Aorta (tissue), 5 donors: ENCODE results near the gene ERGIC3. TPM values are rescaled to one million over a fixed set of nuclear protein-coding genes. Genes with fewer than 3 reads are reported as not detected.

Experiments
- ATAC-seq: fragments of 200-7000 bp; cut with Tn5 transposase; one replicate; pipeline ENCODE4 v1.9.1; 2022; ENCODE audit warnings: moderate library complexity; ENCODE audit not compliant: low FRiP score
- DNase-seq, 2 donors: peaks; one replicate each; pipeline ENCODE4 v3.0.0-alpha.2; 2020
- H3K27ac ChIP-seq, 2 donors: one replicate each; pipeline ENCODE4 v1.5.1; 2013; ENCODE audit warnings: low read length in 2 of 2, mild to moderate bottlenecking in 2 of 2, moderate library complexity in 2 of 2, control low read depth in 1 of 2, inconsistent platforms in 1 of 2, low read depth in 1 of 2
- H3K27me3 ChIP-seq, 2 donors: one replicate each; pipeline ENCODE4 v1.6.1; 2013; ENCODE audit warnings: control low read depth in 1 of 2, low read length in 1 of 2, mild to moderate bottlenecking in 1 of 2, moderate library complexity in 1 of 2; ENCODE audit not compliant: insufficient read depth in 2 of 2, control insufficient read depth in 1 of 2
- H3K36me3 ChIP-seq, 2 donors: one replicate each; pipeline ENCODE4 v1.6.1; 2013; ENCODE audit warnings: control low read depth in 1 of 2, low read length in 1 of 2, mild to moderate bottlenecking in 1 of 2; ENCODE audit not compliant: insufficient read depth in 2 of 2, control insufficient read depth in 1 of 2
- H3K4me1 ChIP-seq, 2 donors: one replicate each; pipeline ENCODE4 v1.6.1; 2013; ENCODE audit warnings: low read length in 2 of 2, control low read depth in 1 of 2, mild to moderate bottlenecking in 1 of 2, moderate library complexity in 1 of 2; ENCODE audit not compliant: insufficient read depth in 2 of 2, control insufficient read depth in 1 of 2
- H3K4me3 ChIP-seq, 2 donors: one replicate each; pipeline ENCODE4 v1.5.1; 2013; ENCODE audit warnings: low read length in 2 of 2, control low read depth in 1 of 2, mild to moderate bottlenecking in 1 of 2
- H3K9me3 ChIP-seq: one replicate; pipeline ENCODE4 v1.6.1; 2013; ENCODE audit warnings: mild to moderate bottlenecking, low read length; ENCODE audit not compliant: control insufficient read depth
- WGBS, 2 donors: extraction: QIAGEN DNeasy Blood & Tissue Kit; methylation state at CpG; one replicate each; pipeline ENCODE4 v1.1.7; 2013; 5-methylcytosine and 5-hydroxymethylcytosine counted together
- intact Hi-C, 2 donors: fragments of 100-400 bp; cut with DNase I; formaldehyde crosslinking; loops; one replicate each; pipeline versions ENCODE4 v1.14.2 to v1.15.0; 2022
- polyA plus RNA-seq, 2 donors: library from polyadenylated mRNA; stranded (reverse); fragments of 200-250 nt; gene quantifications; one replicate each; pipeline ENCODE4 v1.2.3, GENCODE V29; 2013
- total RNA-seq, 2 donors: library from RNA; stranded (reverse); fragmentation: NEBNext Ultra II Directional; extraction: Animal tissue kit (Norgen Biotek cat#: 25700); gene quantifications; one replicate each; pipeline ENCODE4 v1.2.1, GENCODE V29; 2021
- donor health status: healthy with polysubstance abuse.
- donor health status: Bipolar disorder and iron deficiency.
- donor health status: DM: no; HTN: no; CAD: no.
- donor health status: DM: no; HTN: no; CAD: no.
- donor health status: DM: yes; HTN: yes; CAD: no.

Gene ERGIC3
- total and polyA plus RNA-seq, 4 donors: 140 to 254 (median 172) TPM

DNA sequence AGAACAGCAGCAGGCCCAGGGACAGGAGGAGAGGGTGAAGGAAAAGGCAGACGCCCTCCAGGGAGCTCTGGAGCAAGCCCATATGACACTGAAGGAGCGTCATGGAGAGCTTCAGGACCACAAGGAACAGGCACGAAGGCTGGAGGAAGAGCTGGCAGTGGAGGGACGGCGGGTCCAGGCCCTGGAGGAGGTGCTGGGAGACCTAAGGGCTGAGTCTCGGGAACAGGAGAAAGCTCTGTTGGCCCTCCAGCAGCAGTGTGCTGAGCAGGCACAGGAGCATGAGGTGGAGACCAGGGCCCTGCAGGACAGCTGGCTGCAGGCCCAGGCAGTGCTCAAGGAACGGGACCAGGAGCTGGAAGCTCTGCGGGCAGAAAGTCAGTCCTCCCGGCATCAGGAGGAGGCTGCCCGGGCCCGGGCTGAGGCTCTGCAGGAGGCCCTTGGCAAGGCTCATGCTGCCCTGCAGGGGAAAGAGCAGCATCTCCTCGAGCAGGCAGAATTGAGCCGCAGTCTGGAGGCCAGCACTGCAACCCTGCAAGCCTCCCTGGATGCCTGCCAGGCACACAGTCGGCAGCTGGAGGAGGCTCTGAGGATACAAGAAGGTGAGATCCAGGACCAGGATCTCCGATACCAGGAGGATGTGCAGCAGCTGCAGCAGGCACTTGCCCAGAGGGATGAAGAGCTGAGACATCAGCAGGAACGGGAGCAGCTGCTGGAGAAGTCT lies 37.9 kb upstream of the ERGIC3 start:
- DNase-seq (no peak), ATAC-seq (peak; percentile 30)
- peaks cover 0 to 18% of the 10 kb centered on the region in 2 donors for H3K36me3 ChIP-seq

DNA sequence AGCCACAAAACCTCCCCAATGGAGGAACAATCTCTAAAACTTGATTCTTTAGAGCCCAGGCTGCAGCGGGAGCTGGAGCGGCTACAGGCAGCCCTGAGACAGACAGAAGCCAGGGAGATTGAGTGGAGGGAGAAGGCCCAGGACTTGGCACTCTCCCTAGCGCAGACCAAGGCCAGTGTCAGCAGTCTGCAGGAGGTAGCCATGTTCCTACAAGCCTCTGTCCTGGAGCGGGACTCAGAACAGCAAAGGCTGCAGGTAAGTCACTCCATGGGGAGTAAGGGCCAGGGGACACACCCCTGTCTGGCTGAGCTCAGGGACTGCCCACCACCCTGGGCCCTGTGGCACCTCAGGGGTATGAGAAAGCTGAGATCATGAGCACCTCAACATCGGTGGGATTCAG lies 37.1 kb upstream of the ERGIC3 start:
- Histone ChIP-seq H3K36me3 (peaks cover 0 to 19% of the 10 kb centered on the region in 2 donors), H3K27me3 (no peaks in the 10 kb centered on the region), H3K4me1 (no peaks in the 10 kb centered on the region), H3K27ac (no peak overlapping the region), H3K9me3 (no peaks in the 10 kb centered on the region), H3K4me3 (no peak overlapping the region)
- no peak for DNase-seq
- no peak for ATAC-seq
- 95% methylated on average over 5 of the region's 5 CpGs for WGBS, 2 donors
- intact Hi-C loops: no loop called here

More for the DNA sequence above, 37.9 kb upstream of the ERGIC3 start:
- WGBS, 2 donors: 61 to 68% methylated on average over 16 of the region's 16 CpGs
- intact Hi-C loops: no loop called here
- H3K4me1 ChIP-seq: no peaks in the 10 kb centered on the region
- no peak overlapping the region for H3K4me3 ChIP-seq
- no peak overlapping the region for H3K27ac ChIP-seq
- no peaks in the 10 kb centered on the region for H3K27me3 ChIP-seq
- no peaks in the 10 kb centered on the region for H3K9me3 ChIP-seq

DNA sequence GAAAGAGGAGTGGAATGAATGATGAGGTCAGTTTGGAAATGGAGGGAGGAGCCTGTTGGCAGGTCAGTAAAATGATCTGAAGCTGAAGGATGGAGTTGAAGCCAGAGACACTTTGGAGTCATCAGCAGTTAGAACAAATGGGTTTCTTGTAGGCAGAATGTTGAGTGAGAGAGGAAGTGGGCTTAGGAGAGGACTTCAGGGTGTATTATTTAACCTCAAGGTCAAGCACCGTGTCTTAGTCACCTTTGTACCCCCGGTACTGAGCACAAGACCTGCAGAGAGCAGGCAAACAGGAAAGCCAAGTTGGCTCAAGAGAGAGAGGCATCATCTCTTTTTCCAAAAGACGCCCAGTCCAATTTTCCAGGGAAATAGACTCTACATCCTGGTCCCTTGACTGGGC lies 35.7 kb upstream of the ERGIC3 start:
- DNase-seq: no peak
- no peaks in the 10 kb centered on the region for H3K9me3 ChIP-seq
- ATAC-seq: no peak
- no peak overlapping the region for H3K4me3 ChIP-seq
- H3K36me3 ChIP-seq: peaks cover 0 to 19% of the 10 kb centered on the region in 2 donors
- no peaks in the 10 kb centered on the region for H3K4me1 ChIP-seq
- intact Hi-C loops: no loop called here
- WGBS, 2 donors: 88 to 90% methylated on average over 3 of the region's 3 CpGs
- H3K27me3 ChIP-seq: no peaks in the 10 kb centered on the region
- H3K27ac ChIP-seq: no peak overlapping the region

DNA sequence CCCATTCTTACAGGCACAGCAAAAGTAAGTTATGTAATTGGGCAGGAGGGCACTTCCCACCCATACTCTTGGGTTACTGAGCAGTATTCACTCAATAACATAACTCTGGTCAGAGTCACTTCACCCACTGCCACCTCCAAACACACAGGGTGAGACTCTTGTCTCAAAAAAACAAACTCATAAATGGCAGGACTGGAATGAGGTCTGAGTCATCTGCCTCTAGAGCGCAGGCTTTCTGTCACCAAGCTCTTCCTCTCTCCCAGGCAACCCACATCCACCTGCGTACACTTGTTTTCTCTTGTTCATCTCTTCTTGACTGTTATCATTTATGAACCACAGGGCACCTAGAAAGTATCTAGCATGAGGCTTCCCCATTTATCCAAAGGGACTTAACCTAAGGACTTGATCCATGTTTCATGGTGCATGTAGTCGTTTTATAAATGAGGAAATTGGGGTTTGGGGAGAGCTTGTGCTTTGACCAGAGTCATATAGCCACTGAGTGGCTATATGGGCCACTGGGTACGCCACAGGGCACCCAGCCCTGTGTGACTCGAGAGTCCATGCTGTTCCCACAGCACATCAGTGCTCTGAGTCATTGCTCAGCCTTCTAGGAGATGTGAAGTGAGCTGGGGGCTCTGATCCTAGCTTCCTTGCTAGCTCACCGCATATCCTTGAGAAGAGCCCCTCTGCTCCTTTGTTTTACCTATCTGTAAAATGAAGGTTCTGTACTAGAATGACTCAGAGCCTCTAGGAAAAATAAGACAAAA lies 34.8 kb upstream of the ERGIC3 start:
- Histone ChIP-seq H3K36me3 (peaks cover 0 to 24% of the 10 kb centered on the region in 2 donors), H3K27me3 (no peaks in the 10 kb centered on the region)

DNA sequence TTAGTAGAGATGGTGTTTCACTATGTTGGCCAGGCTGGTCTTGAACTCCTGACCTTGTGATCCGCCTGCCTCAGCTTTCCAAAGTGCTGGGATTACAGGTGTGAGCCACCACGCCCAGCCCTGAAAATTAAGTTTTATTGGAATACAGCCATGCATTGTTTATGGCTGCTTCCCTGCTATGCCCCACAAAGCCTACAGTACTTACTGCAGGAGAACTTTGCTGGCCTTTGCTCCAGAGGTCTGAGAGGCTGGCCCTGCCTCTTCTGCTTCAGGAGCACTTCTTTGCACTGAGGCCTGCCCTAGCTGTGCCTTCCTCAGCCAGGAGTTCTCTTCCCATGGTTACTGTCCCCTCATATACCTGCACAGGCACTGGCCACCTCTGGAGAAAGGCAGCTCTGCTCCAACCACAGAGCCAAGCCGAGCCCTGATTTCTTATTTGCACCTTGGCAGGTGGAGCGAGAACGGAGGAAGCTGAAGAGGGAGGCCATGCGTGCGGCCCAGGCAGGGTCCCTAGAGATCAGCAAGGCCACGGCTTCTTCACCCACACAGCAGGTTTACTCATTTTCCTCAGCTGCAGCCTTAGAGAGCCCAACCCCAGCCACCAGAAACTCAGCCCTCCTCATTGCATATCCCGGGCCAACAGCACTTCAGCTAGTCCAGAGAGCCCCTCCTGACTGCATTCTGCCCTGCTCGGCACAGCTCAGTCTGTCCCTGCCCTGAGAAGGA lies 33.2 kb upstream of the ERGIC3 start:
- peaks cover 0 to 16% of the 10 kb centered on the region in 2 donors for H3K36me3 ChIP-seq
- no peaks in the 10 kb centered on the region for H3K9me3 ChIP-seq
- no peaks in the 10 kb centered on the region for H3K4me1 ChIP-seq
- ATAC-seq (no peak), DNase-seq (peak in 1 of 2 donors; percentile 21)
- H3K4me3 ChIP-seq: no peak overlapping the region
- intact Hi-C loops: no loop called here
- 91 to 94% methylated on average over 10 of the region's 10 CpGs for WGBS, 2 donors
- no peak overlapping the region for H3K27ac ChIP-seq
- no peaks in the 10 kb centered on the region for H3K27me3 ChIP-seq

More for the DNA sequence above, 34.8 kb upstream of the ERGIC3 start:
- intact Hi-C loops: no loop called here
- Histone ChIP-seq H3K9me3 (no peaks in the 10 kb centered on the region), H3K4me3 (no peak overlapping the region), H3K27ac (no peak overlapping the region), H3K4me1 (no peaks in the 10 kb centered on the region)
- 86 to 90% methylated on average over 6 of the region's 6 CpGs for WGBS, 2 donors
- ATAC-seq: no peak
- no peak for DNase-seq

DNA sequence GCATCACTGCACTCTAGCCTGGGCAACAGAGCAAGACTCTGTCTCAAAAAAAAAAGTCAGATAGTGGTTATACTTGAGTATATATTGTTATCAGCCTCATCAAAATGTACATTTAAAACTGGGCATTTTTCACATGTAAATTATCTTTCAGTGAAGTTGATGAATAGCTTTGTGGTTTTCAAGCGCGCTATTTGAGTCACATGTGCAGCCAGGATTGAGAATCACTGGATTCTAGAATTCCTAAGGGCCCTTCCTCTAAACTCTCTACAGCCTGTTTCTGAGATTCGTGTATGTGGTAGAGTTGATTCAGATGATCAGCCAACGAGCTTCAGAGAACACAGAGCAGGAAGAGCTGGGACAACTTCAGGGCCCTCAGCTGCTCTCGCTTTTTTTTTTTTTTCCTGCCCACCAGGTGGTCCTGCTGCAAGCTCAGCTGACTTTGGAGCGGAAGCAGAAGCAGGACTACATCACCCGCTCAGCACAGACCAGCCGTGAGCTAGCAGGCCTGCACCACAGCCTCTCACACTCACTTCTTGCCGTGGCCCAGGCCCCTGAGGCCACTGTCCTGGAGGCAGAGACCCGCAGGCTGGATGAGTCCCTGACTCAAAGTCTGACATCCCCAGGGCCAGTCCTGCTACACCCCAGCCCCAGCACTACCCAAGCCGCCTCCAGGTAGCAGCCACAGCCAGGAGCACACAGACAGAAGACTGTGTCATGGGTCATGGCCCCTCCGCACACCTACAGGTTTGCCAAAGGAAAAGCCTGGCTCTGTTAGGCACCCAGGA lies 30.7 kb upstream of the ERGIC3 start:
- no peaks in the 10 kb centered on the region for H3K9me3 ChIP-seq
- ATAC-seq: no peak
- H3K4me3 ChIP-seq: no peak overlapping the region
- intact Hi-C loops: no loop called here
- DNase-seq: peak in 1 of 2 donors; percentile 21
- no peaks in the 10 kb centered on the region for H3K27me3 ChIP-seq
- H3K4me1 ChIP-seq: no peaks in the 10 kb centered on the region
- peaks cover 0 to 16% of the 10 kb centered on the region in 2 donors for H3K36me3 ChIP-seq
- H3K27ac ChIP-seq: no peak overlapping the region
- WGBS, 2 donors: 80 to 84% methylated on average over 11 to 12 of the region's 12 CpGs

DNA sequence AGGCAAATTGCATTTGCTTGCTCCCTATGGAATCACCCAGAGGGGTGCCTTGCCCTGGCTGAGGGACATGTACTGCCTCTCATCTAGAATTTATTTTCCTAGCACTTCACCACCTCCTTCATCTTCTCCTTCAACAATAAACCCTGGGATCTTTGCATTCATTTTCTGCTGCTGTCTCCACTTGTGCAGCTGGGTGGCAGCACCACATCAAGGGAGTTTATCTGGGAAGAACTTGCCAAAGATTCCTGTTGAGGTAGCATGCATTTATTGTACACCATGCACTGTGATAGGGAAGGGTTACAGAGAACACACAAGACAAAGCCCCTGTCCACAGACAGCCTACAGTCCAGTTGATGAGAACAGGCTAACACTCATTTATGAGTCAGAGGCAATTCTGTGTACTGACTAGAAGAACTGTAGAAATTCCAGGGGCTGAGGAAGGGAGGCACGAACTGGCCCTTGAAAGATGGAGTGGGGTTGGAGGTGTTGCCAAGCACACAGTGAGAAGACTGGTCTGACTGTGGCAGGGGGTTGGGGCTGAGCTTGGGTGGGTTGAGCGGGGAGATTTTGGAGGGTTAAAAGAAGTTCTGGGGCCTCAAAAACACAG lies 30.0 kb upstream of the ERGIC3 start:
- Histone ChIP-seq H3K4me3 (no peak overlapping the region), H3K27ac (no peak overlapping the region), H3K36me3 (peaks cover 0 to 16% of the 10 kb centered on the region in 2 donors), H3K27me3 (no peaks in the 10 kb centered on the region), H3K9me3 (no peaks in the 10 kb centered on the region), H3K4me1 (no peaks in the 10 kb centered on the region)
- intact Hi-C loops: no loop called here
- peak in 1 of 2 donors; percentile 10 for DNase-seq
- 86 to 94% methylated on average over 2 of the region's 2 CpGs for WGBS, 2 donors
- no peak for ATAC-seq
